Dedifferentiated amniotic fluid mesenchymal stem cell (primary cell): ENCODE data around the gene MYH9.
"Not testable (repeated sequence)": the region's sequence is repeated elsewhere in the genome, so short reads cannot be mapped to it uniquely, and the experiment has no call there.

Experiments used
- DNase-seq: peaks from one replicate; pipeline ENCODE4 v3.0.0-alpha.2; 2016; ENCODE audit errors: extremely low spot score

The MYH9 gene

GRCh38 chr22:36413022-36413775 is 25.4 kb upstream of the MYH9 start:
- no peak for DNase-seq

- no peak for DNase-seq
These were observed 24.0 kb upstream of the MYH9 start for GRCh38 chr22:36411589-36412258.

GRCh38 chr22:36409911-36410756 is 22.4 kb upstream of the MYH9 start:
- no peak for DNase-seq

- DNase-seq: not testable (repeated sequence)
These were observed 21.8 kb upstream of the MYH9 start for GRCh38 chr22:36409554-36409910.

- DNase-seq: no peak
These were observed 21.3 kb upstream of the MYH9 start for GRCh38 chr22:36409056-36409455.

- DNase-seq: no peak
These were observed 19.0 kb upstream of the MYH9 start for GRCh38 chr22:36406721-36407120.

GRCh38 chr22:36405671-36406538 is 18.1 kb upstream of the MYH9 start:
- DNase-seq: no peak

GRCh38 chr22:36405221-36405661 is 17.5 kb upstream of the MYH9 start:
- DNase-seq: no peak

- DNase-seq: no peak
These were observed 16.7 kb upstream of the MYH9 start for GRCh38 chr22:36404446-36404845.

GRCh38 chr22:36399472-36399778 is 11.7 kb upstream of the MYH9 start:
- DNase-seq: no peak

GRCh38 chr22:36398601-36399471 is 11.1 kb upstream of the MYH9 start:
- no peak for DNase-seq

GRCh38 chr22:36397131-36398093 is 9.6 kb upstream of the MYH9 start:
- peak; percentile 45 for DNase-seq

GRCh38 chr22:36395915-36396314 is 8.1 kb upstream of the MYH9 start:
- DNase-seq: no peak

- no peak for DNase-seq
These were observed 7.5 kb upstream of the MYH9 start for GRCh38 chr22:36395055-36395849.

GRCh38 chr22:36391638-36392037 is 3.9 kb upstream of the MYH9 start:
- DNase-seq: no peak

GRCh38 chr22:36389122-36389521 is 1.4 kb upstream of the MYH9 start:
- DNase-seq: not testable (repeated sequence)

GRCh38 chr22:36387709-36387958 is 133 bp downstream of the MYH9 start:
- no peak for DNase-seq

GRCh38 chr22:36386900-36387708 is 663 bp downstream of the MYH9 start:
- DNase-seq: no peak
